Measurements from ENCODE around the gene PACSIN2.

PACSIN2 gene

GRCh38 chr22:42983470-42983869, 31.5 kb downstream of the PACSIN2 start:
- no peak for TF ChIP-seq CTCF (IDR thresholded peaks at IDR 0.05; ENCODE audit: low read depth, low read length, missing control alignments)
- DNase-seq (ENCODE audit: low read depth): no peak
- no peak overlapping the region for H3K4me3 ChIP-seq (ENCODE audit: low read depth, low read length)

- no peak for DNase-seq (ENCODE audit: low read depth)
- TF ChIP-seq CTCF (IDR thresholded peaks at IDR 0.05; ENCODE audit: low read depth, low read length, missing control alignments): no peak
- no peak overlapping the region for H3K4me3 ChIP-seq (ENCODE audit: low read depth, low read length)
Observed at GRCh38 chr22:42979606-42980005, 35.3 kb downstream of the PACSIN2 start.

- no peak for DNase-seq (ENCODE audit: low read depth)
- no peak overlapping the region for H3K4me3 ChIP-seq (ENCODE audit: low read depth, low read length)
- TF ChIP-seq CTCF (IDR thresholded peaks at IDR 0.05; ENCODE audit: low read depth, low read length, missing control alignments): no peak
Observed at GRCh38 chr22:42978453-42979103, 36.4 kb downstream of the PACSIN2 start.

- H3K4me3 ChIP-seq (ENCODE audit: low read depth, low read length): no peak overlapping the region
- no peak for TF ChIP-seq CTCF (IDR thresholded peaks at IDR 0.05; ENCODE audit: low read depth, low read length, missing control alignments)
- DNase-seq (ENCODE audit: low read depth): no peak
Observed at GRCh38 chr22:42977569-42977968, 37.4 kb downstream of the PACSIN2 start.

- H3K4me3 ChIP-seq (ENCODE audit: low read depth, low read length): no peak overlapping the region
- TF ChIP-seq CTCF (IDR thresholded peaks at IDR 0.05; ENCODE audit: low read depth, low read length, missing control alignments): no peak
- no peak for DNase-seq (ENCODE audit: low read depth)
Observed at GRCh38 chr22:42976217-42976933, 38.6 kb downstream of the PACSIN2 start.

GRCh38 chr22:42974223-42974622, 40.7 kb downstream of the PACSIN2 start:
- H3K4me3 ChIP-seq (ENCODE audit: low read depth, low read length): no peak overlapping the region
- DNase-seq (ENCODE audit: low read depth): no peak
- no peak for TF ChIP-seq CTCF (IDR thresholded peaks at IDR 0.05; ENCODE audit: low read depth, low read length, missing control alignments)

- TF ChIP-seq CTCF (IDR thresholded peaks at IDR 0.05; ENCODE audit: low read depth, low read length, missing control alignments): no peak
- DNase-seq (ENCODE audit: low read depth): no peak
Observed at GRCh38 chr22:42973536-42973881, 41.4 kb downstream of the PACSIN2 start.

More at GRCh38 chr22:42973536-42973881, 41.4 kb downstream of the PACSIN2 start:
- no peak overlapping the region for H3K4me3 ChIP-seq (ENCODE audit: low read depth, low read length)

Data from GM12864 (cell line).